Central memory CD8-positive, alpha-beta T cell (primary cell): ENCODE data around the gene BCCIP.

Experiments
- ATAC-seq: fragments of 150-1000 bp; cut with Tn5 transposase; replicated peaks from 2 replicates; pipeline ENCODE4 v1.10.0; 2022; ENCODE audit warnings: mild to moderate bottlenecking, moderate FRiP score, moderate number of reproducible peaks; ENCODE audit not compliant: poor library complexity, severe bottlenecking; ENCODE audit errors: extremely low read depth
- DNase-seq, 2 donors: peaks; one replicate each; pipeline ENCODE4 v3.0.0; 2021; ENCODE audit warnings: low spot score in 2 of 2
- H3K27ac Mint-ChIP-seq: one replicate; pipeline ENCODE4 v1.8.0; 2022; ENCODE audit warnings: low read depth, mild to moderate bottlenecking, moderate library complexity, mixed read lengths
- H3K27me3 Mint-ChIP-seq: one replicate; pipeline ENCODE4 v1.8.0; 2022; ENCODE audit warnings: mixed read lengths
- H3K36me3 Mint-ChIP-seq: one replicate; pipeline ENCODE4 v1.8.0; 2022; ENCODE audit warnings: mild to moderate bottlenecking, moderate library complexity, mixed read lengths; ENCODE audit not compliant: insufficient read depth
- H3K4me1 Mint-ChIP-seq: one replicate; pipeline ENCODE4 v1.8.0; 2022; ENCODE audit warnings: mixed read lengths
- H3K4me3 Mint-ChIP-seq: one replicate; pipeline ENCODE4 v1.8.0; 2022; ENCODE audit warnings: mild to moderate bottlenecking, moderate library complexity, mixed read lengths
- H3K9me3 Mint-ChIP-seq: one replicate; pipeline ENCODE4 v1.8.0; 2022; ENCODE audit warnings: mixed read lengths

The BCCIP gene

DNA sequence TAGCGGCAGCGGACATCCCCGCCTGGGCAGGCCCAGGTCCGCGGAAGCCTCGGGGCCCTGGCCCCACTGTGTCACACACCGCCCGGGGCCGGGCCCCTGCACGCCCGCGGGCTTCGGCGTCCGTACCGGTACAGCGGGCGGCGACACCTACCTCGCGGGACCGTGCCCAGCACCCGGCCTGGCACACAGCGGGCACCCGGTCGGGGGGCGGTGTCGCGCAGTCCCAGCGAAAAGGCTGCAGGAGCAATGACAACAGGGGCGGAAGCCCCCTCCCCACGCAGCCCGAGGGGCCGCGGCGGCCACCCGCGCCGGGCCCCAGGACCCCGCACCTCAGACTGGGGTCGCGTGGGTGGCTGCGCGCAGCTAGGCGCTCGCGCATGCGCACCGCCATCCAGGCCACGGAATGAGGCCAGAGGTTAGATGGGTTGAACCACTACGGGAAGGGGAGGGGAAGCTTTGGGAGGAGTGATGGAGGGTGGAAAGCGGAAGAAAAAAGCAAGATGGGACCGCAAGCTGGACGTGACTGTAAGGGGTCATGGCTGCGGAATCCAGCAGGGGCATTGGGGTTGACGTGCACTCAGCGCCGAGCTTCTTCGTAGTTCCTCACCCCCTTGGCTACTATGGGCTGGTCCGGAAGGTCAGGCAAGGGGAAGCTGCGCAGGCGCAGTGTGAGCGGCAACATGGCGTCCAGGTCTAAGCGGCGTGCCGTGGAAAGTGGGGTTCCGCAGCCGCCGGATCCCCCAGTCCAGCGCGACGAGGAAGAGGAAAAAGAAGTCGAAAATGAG is at the start of gene BCCIP, which contains the start of gene UROS:
Gene BCCIP, plus strand, starts transcription at position 669 of the 785 bp plus-strand sequence. Its CDS starts 12 bp downstream, at position 681.
Gene UROS, minus strand, starts transcription at position 381 of the 785 bp plus-strand sequence. CDS start 6,759 bp downstream, outside the sequence.
- H3K4me3 Mint-ChIP-seq, result no peak within 1 kb of the TSS
- ATAC-seq, result peak; percentile 81
- peaks cover 23% of the 10 kb centered on the region for H3K36me3 Mint-ChIP-seq
- no peak within 1 kb of the TSS for H3K27ac Mint-ChIP-seq
- peaks cover 28% of the 10 kb centered on the region for H3K4me1 Mint-ChIP-seq
- H3K27me3 Mint-ChIP-seq, result no peaks in the 10 kb centered on the region
- no peaks in the 10 kb centered on the region for H3K9me3 Mint-ChIP-seq
- DNase-seq, result peak; percentile 86 to 90

DNA sequence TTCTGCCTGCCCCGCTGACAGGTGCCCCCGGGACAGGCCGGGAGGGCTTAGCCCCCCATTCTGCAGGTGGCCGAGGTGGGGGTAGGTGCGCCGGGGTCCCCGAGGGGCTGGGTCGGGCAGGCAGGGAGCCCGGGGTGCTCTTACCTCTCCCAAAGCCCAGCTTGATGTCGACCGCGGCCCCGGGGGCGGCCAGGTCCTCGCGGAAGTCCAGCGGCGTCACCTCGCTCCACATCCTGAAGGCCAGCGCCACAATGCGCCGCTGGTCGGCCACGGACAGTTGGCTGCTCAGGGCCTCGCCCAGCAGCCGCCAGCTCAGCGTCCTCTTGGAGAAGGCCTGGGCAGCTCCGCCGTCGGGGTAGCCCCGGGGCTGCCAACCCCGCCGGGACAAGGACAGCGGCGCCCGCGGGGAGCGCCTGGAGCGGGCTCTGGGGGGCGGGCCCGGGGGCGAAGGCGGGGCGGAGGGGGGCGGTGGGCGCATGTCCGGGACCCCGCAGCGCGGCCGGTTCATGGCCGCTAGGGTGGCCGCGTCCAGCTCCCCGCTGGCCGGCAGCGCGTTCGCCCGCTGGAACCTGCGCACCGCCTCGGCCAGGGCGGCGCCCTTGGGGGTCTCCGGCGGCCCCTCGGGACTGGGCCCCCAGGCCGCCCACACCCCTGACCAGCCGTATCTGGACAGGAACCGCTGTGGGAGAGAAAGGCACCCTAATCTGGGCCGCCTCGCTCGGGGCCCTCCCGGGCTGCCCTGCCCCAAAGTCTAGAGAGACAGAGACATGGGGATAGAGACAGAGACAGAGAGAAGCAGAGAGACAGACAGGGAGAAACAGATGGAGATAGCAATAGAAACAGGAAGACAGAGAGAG is 49.4 kb upstream of the BCCIP start:
- Mint-ChIP-seq H3K9me3 (no peaks in the 10 kb centered on the region), H3K27ac (no peak overlapping the region), H3K4me3 (no peak overlapping the region), H3K4me1 (no peaks in the 10 kb centered on the region), H3K36me3 (peaks cover 2% of the 10 kb centered on the region), H3K27me3 (peaks cover 14% of the 10 kb centered on the region)
- ATAC-seq (no peak), DNase-seq (no peak)

DNA sequence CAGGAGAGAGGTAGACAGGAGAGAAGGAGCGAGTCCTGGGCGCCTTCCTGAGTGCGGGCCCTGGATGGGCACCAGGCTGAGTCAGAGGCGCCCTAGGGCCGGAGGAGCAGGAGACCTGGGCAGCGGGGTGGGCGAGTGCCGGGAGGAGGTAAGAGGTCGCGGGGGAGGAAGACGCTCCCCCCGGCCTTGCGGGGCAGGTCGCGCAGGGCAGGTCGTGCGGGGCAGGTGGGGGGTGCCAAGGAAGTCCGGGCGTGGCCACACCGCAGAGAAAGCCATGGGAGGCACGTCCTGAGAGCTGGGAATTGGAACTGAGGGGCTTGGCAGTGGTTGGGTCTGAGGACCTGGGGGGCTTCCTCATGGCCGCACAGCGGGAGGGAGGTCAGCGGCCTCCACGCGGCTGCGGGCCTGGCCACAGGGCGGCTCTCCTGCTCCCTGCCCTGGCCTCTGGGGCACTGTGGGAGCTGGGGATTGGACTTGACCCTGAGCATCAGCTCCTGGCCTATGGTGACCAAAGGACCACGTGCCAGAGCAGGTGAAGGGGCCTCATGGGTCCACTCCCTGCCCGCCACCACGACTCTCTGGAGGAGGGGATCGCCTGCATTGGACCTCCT is 48.7 kb upstream of the BCCIP start:
- ATAC-seq (no peak), DNase-seq (no peak)
- H3K4me3 Mint-ChIP-seq, result no peak overlapping the region
- no peaks in the 10 kb centered on the region for H3K9me3 Mint-ChIP-seq
- H3K27ac Mint-ChIP-seq, result no peak overlapping the region
- peaks cover 14% of the 10 kb centered on the region for H3K27me3 Mint-ChIP-seq
- H3K36me3 Mint-ChIP-seq, result peaks cover 2% of the 10 kb centered on the region
- H3K4me1 Mint-ChIP-seq, result no peaks in the 10 kb centered on the region

DNA sequence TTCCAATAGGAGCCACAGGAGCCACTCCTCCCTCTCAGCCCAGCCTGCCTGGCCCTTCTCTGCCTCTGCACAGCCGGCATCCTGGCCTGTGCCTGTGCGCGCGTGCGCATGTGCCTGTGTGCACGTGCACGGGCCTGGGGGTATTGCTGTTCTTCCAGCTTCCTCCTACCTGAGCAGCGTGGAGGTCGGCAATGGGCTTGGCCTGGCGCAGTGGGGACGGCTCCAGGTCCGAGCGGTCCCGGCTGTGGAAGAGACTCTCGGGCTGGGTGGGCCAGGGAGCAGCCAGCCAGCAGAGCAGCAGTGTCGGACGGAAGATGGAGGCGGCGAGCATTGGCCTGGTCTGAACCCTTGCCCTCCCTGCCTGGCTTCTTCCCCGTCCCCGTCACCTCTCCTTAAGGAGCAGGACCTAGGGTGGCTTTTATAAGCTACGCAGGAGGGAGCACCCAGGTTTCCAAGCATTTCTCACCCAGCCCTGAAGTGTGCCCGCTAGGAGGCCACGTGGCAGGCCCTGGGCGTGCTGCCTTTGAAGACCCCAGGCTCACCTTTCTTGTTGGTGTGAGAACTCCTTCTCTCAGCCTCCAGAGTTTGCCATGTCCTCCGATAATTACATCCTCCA is 47.7 kb upstream of the BCCIP start, which contains the start of gene MMP21:
Gene MMP21, minus strand, starts transcription at position 331 of the 616 bp plus-strand sequence. Its CDS starts 0 bp downstream, at position 331.
- Mint-ChIP-seq H3K4me3 (no peak within 1 kb of the TSS), H3K27me3 (peaks cover 14% of the 10 kb centered on the region), H3K9me3 (no peaks in the 10 kb centered on the region), H3K4me1 (no peaks in the 10 kb centered on the region), H3K27ac (no peak within 1 kb of the TSS), H3K36me3 (peaks cover 2% of the 10 kb centered on the region)
- DNase-seq (no peak), ATAC-seq (no peak)

DNA sequence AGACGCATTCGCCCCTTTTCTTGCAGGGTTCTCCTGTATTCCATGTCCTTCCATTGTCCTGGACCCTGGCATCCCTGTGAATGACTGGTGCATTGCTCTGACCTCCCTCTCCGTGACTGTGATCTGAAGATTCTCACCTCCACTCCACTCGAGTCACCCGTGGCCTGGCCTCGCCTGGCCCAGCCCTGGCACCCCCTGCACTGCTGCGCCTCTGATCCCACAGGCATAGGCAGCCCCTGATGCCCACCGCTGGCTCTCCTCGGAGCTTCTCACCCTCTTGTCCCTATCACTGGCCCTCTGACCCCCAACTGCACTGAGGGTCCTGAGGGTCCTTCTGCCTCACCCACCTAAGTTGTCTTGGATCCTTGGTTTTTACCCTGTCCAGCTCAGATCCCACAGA is 45.5 kb upstream of the BCCIP start:
- no peaks in the 10 kb centered on the region for H3K9me3 Mint-ChIP-seq
- no peak overlapping the region for H3K27ac Mint-ChIP-seq
- H3K4me1 Mint-ChIP-seq, result no peaks in the 10 kb centered on the region
- ATAC-seq (no peak), DNase-seq (no peak)
- H3K27me3 Mint-ChIP-seq, result peaks cover 14% of the 10 kb centered on the region
- H3K36me3 Mint-ChIP-seq, result no peaks in the 10 kb centered on the region
- no peak overlapping the region for H3K4me3 Mint-ChIP-seq

DNA sequence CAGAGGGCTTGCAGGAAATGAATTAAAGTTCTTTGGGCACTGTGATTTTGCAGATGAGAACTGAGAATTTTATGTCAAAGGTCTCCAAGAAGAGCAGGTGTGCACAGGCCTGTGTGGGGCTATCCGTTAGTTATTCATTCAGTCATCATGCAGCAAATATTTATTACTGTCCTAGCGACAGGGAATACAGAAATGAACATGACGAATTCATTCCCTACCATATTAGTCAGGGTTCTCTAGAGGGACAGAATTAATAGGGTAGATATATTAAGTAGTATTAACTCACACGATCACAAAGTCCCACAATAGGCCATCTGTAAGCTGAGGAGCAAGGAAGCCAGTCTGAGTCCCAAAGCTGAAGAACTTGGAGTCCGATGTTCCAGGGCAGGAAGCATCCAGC is 44.8 kb upstream of the BCCIP start:
- Mint-ChIP-seq H3K27ac (no peak overlapping the region), H3K4me3 (no peak overlapping the region), H3K4me1 (no peaks in the 10 kb centered on the region), H3K36me3 (no peaks in the 10 kb centered on the region), H3K27me3 (peaks cover 14% of the 10 kb centered on the region), H3K9me3 (no peaks in the 10 kb centered on the region)
- no peak for DNase-seq
- ATAC-seq, result no peak

DNA sequence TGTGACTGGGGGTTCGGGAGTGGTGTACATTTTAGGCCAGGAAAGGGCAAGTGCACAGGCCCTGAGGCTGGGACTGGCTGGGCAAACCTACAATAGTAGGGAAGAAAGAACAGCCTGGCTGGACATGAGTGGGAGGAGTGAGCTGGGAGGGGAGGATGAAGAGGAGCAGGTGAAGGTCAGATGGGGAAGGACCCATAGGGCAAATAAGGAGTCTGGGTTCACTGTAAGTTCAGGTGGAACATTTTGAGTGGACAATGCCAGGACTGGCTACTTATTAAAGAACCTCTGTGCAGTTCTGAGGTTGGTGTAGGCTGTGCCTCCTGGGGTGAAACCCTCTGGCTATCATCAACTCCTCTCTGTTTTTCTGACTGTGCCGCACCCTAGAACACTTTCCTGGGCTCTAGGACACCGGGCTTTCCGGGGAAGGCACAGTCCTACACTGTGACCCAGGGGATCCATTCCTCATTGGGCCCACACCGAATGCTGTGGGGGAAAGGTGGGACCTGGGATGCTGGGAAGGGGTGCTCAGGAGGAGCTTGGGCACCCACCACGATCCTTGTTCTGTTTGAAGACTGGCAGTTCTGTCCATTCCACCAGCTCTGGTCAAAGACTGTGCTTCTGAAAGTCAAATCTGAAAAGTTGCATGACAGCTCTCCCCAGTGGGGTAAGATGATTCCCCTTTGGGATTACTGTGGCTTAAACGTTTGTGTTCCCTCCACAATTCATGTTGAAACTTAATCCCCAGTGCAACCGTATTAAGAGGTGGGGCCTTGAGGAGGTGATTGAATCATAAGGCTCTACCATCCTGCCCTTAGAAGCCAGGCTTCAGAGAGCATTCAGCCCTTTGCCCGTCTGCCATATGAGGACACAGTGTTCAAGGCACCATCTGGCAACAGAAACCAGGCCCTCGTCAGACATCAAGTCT is 43.7 kb upstream of the BCCIP start:
- DNase-seq, result no peak
- Mint-ChIP-seq H3K36me3 (no peaks in the 10 kb centered on the region), H3K4me1 (no peaks in the 10 kb centered on the region), H3K4me3 (no peak overlapping the region), H3K27ac (no peak overlapping the region), H3K27me3 (peaks cover 14% of the 10 kb centered on the region), H3K9me3 (no peaks in the 10 kb centered on the region)
- ATAC-seq, result no peak

DNA sequence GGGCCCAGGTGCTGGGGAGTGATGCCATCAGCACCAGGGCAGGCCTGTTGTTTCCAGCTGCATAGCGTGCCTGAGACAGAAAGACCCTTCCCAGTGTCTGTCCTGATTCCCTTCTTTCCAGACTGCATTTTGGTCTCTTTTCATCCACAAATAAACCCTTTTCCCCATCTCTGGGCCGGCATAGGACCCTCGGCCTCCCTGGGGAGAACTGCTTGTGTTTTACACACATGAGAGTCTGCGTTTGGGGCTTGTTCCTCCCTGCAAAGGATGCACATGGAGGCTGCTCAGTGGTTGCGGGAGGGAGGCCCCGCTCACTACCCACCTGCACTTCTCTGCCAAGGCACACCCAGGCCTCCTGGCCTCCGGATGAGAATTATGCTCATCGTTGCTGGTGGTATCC is 42.0 kb upstream of the BCCIP start:
- Mint-ChIP-seq H3K9me3 (no peaks in the 10 kb centered on the region), H3K27me3 (peaks cover 14% of the 10 kb centered on the region), H3K27ac (no peak overlapping the region), H3K36me3 (peaks cover 3% of the 10 kb centered on the region), H3K4me1 (no peaks in the 10 kb centered on the region), H3K4me3 (no peak overlapping the region)
- ATAC-seq (no peak), DNase-seq (no peak)

DNA sequence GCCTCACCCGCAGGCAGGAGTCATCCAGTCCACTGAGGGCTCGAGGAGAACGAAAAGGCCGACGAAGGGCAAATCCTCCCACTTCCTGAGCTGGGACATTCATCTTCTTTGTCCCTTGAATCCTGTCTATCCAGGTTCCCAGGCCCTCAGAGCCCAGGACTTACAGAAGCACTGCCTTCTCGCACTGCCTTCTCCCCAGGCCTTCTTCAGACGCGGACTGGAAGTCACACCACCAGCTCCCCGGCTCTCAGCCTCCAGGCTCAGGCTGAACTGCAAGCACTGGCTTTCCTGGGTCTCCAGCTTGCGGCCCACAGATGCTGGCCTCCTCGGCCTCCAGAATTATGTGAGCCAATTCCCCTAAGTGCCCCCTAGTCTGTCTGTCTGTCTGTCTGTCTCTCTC is 41.3 kb upstream of the BCCIP start:
- Mint-ChIP-seq H3K36me3 (peaks cover 3% of the 10 kb centered on the region), H3K27ac (no peak overlapping the region), H3K27me3 (peaks cover 14% of the 10 kb centered on the region), H3K4me1 (peaks cover under 1% of the 10 kb centered on the region), H3K4me3 (no peak overlapping the region), H3K9me3 (no peaks in the 10 kb centered on the region)
- no peak for ATAC-seq
- no peak for DNase-seq

DNA sequence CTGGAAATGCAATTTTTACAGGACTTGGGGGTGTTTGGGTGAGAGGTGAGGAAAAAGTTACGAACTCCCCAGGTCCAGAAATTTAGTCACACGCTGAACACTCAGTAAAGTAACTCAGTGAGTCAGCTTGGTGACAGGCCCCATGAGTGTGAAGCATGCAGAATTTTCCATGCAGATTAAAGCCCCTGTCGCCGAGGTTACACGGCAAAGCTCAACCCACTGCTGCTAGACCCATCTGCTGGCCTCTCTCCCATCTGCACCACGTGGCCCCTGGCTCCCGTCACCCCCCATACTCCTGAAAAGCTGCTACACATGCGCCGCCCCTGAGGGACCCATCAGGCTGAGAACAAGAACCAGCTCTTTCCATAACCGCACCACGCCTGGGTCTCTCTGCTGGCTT is 40.7 kb upstream of the BCCIP start:
- H3K36me3 Mint-ChIP-seq, result peaks cover 3% of the 10 kb centered on the region
- H3K27ac Mint-ChIP-seq, result no peak overlapping the region
- no peaks in the 10 kb centered on the region for H3K9me3 Mint-ChIP-seq
- H3K4me1 Mint-ChIP-seq, result peaks cover 5% of the 10 kb centered on the region
- no peak for ATAC-seq
- H3K27me3 Mint-ChIP-seq, result peaks cover 10% of the 10 kb centered on the region
- DNase-seq, result no peak
- no peak overlapping the region for H3K4me3 Mint-ChIP-seq

DNA sequence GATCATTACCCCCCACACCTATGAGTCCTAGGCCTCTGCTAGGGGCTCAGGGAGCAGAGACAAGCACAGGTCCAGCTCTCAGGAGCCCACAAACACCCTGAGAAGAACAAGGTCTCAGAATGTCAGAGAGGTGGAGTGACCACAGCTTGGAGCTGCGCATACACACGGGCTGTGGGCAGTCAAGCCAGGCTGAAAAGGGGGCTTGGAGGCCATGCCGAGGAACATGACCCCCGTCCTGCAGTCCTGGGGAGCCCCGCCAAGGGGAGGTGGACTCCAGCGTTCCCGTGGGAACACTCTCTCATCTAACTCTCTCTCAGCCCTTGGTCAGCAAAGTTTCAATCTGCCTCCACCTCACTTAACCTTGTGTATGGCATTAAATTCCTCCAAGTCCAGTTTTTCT is 39.9 kb upstream of the BCCIP start:
- ATAC-seq (no peak), DNase-seq (no peak)
- Mint-ChIP-seq H3K27me3 (peaks cover 2% of the 10 kb centered on the region), H3K27ac (no peak overlapping the region), H3K9me3 (no peaks in the 10 kb centered on the region), H3K4me1 (peaks cover 13% of the 10 kb centered on the region), H3K36me3 (peaks cover 6% of the 10 kb centered on the region), H3K4me3 (no peak overlapping the region)
